Osteocyte (in vitro differentiated cells): Measurements from ENCODE around the gene MRPS30. TPM values are rescaled to one million over a fixed set of nuclear protein-coding genes. Genes with fewer than 3 reads are reported as not detected.

Source experiments
- DNase-seq: peaks from one replicate; pipeline ENCODE4 v3.0.0; 2021; ENCODE audit warnings: mixed read lengths; ENCODE audit not compliant: unreplicated experiment; ENCODE audit errors: extremely low spot score
- H3K27ac Mint-ChIP-seq: one replicate; pipeline ENCODE4 v1.8.0; 2021; ENCODE audit warnings: mild to moderate bottlenecking, mixed read lengths; ENCODE audit not compliant: unreplicated experiment
- H3K27me3 Mint-ChIP-seq: one replicate; pipeline ENCODE4 v1.8.0; 2021; ENCODE audit warnings: mixed read lengths; ENCODE audit not compliant: unreplicated experiment
- H3K36me3 Mint-ChIP-seq: one replicate; pipeline ENCODE4 v1.8.0; 2021; ENCODE audit warnings: mixed read lengths; ENCODE audit not compliant: unreplicated experiment
- H3K4me1 Mint-ChIP-seq: one replicate; pipeline ENCODE4 v1.8.0; 2021; ENCODE audit warnings: mixed read lengths; ENCODE audit not compliant: unreplicated experiment
- H3K4me3 Mint-ChIP-seq: one replicate; pipeline ENCODE4 v1.8.0; 2021; ENCODE audit warnings: mild to moderate bottlenecking, moderate library complexity, mixed read lengths; ENCODE audit not compliant: unreplicated experiment
- H3K9me3 Mint-ChIP-seq: one replicate; pipeline ENCODE4 v1.8.0; 2021; ENCODE audit warnings: mixed read lengths; ENCODE audit not compliant: unreplicated experiment
- CTCF ChIP-seq: fragments of 200-600 bp; sonication (generic); IDR thresholded peaks from 2 replicates; pipeline ENCODE4 v1.5.0; 2021; ENCODE audit warnings: antibody characterized with exemption, mild to moderate bottlenecking, moderate library complexity
- total RNA-seq: library from RNA; stranded (reverse); gene quantifications from 2 replicates; pipeline ENCODE4 v1.2.1, GENCODE V29; 2021

MRPS30 gene
- total RNA-seq, 1 donor from 2014 or later, result 40.2 TPM

GRCh38 chr5:44860267-44860666 lies 51.5 kb downstream of the MRPS30 start:
- H3K4me1 Mint-ChIP-seq, result no peaks in the 10 kb centered on the region
- no peak overlapping the region for H3K4me3 Mint-ChIP-seq
- TF ChIP-seq CTCF, result no peak
- H3K36me3 Mint-ChIP-seq, result no peaks in the 10 kb centered on the region
- DNase-seq, result no peak
- peaks cover 4% of the 10 kb centered on the region for H3K27me3 Mint-ChIP-seq
- H3K27ac Mint-ChIP-seq, result no peak overlapping the region
- H3K9me3 Mint-ChIP-seq, result no peaks in the 10 kb centered on the region

- Mint-ChIP-seq H3K4me3 (no peak overlapping the region), H3K27me3 (peaks cover 4% of the 10 kb centered on the region)
- DNase-seq, result no peak
These were observed 54.1 kb downstream of the MRPS30 start for GRCh38 chr5:44862808-44863207.

More at GRCh38 chr5:44862808-44863207, 54.1 kb downstream of the MRPS30 start:
- Mint-ChIP-seq H3K9me3 (no peaks in the 10 kb centered on the region), H3K36me3 (no peaks in the 10 kb centered on the region), H3K4me1 (no peaks in the 10 kb centered on the region), H3K27ac (no peak overlapping the region)
- TF ChIP-seq CTCF, result peak; percentile 16
